NB4 (cell line): Measurements from ENCODE around the gene CADM1.

Experiments
- CTCF ChIP-seq: IDR thresholded peaks from one replicate; pipeline ENCODE4 v1.5.1; 2012; ENCODE audit warnings: low read depth, low read length
- POLR2A ChIP-seq: IDR thresholded peaks from 2 replicates; pipeline ENCODE4 v1.6.1; 2011; ENCODE audit warnings: mild to moderate bottlenecking; ENCODE audit not compliant: insufficient read length; ENCODE audit errors: extremely low read depth

DNA sequence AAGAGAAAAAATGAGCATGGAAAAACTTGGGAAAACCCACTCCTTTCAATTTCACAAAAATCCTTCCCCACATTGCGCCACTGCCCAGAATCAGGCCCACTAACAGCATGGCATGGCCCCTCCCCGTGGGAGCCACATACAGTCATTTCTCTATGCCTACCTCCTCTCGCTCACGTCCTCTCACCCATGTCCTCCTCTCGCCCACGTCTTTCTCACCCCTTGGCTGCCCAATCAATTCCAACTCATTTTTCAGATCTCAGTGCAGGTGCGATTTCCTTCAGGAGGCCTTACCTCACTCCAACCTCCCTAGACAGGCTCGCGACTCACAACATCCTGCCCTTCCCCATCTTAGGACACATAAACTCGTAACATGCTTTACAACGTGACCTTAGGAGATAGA is 229.2 kb downstream of the CADM1 start:
- no peak for TF ChIP-seq CTCF
- no peak for TF ChIP-seq POLR2A
